ENCODE data around the gene NEK10. TPM values are rescaled to one million over a fixed set of nuclear protein-coding genes. Genes with fewer than 3 reads are reported as not detected.

Gene NEK10
- total and polyA plus RNA-seq, 9 of the 15 experiments (the other 6 are each of a cell fraction or from before 2014, with no cell fraction given), result 0.07 TPM; not detected in 8

- 1% methylated on average over 5 of the region's 5 CpGs for WGBS (ENCODE audit: insufficient coverage, low coverage, missing lambda C conversion rate)
- Histone ChIP-seq H3K4me3 (no peak overlapping the region), H3K27me3 (ENCODE audit: control insufficient read depth in 2 of 2, insufficient read depth in 2 of 2, low read length in 2 of 2) (no peaks in the 10 kb centered on the region), H3K4me2 (ENCODE audit: insufficient read depth, low read length) (no peak overlapping the region), H3K9me3 (replicated peaks; ENCODE audit: control insufficient read depth, insufficient read depth, low read depth, low read length) (peaks cover 2% of the 10 kb centered on the region), H3K27ac (ENCODE audit: extremely low read depth, low read depth, low read length) (no peak overlapping the region), H3K79me2 (ENCODE audit: control insufficient read depth, insufficient read depth, low read length) (no peaks in the 10 kb centered on the region), H4K20me1 (replicated peaks; ENCODE audit: control insufficient read depth, insufficient read depth, low read length) (no peaks in the 10 kb centered on the region), H2AFZ (ENCODE audit: low read depth, low read length) (no peak overlapping the region), H3K36me3 (ENCODE audit: control insufficient read depth, insufficient read depth, low read length) (no peaks in the 10 kb centered on the region), H3K9me1 (ENCODE audit: control insufficient read depth, insufficient read depth, low read length) (no peaks in the 10 kb centered on the region), H3K4me1 (replicated peaks in 1 of 2; ENCODE audit: control insufficient read depth in 2 of 2, insufficient read depth in 2 of 2, low read length in 2 of 2) (no peaks in the 10 kb centered on the region), H3K9ac (ENCODE audit: insufficient read depth in 1 of 2, low read depth in 2 of 2, low read length in 2 of 2) (no peak overlapping the region)
- no TSS peak for BruUV-seq (replicated peaks)
- in situ Hi-C loops (cut with MboI) (no loop called here), intact Hi-C loops (cut with micrococcal nuclease) (no loop called here)
- FAIRE-seq (no peak), ATAC-seq (no peak), DNase-seq (ENCODE audit: extremely low read depth in 1 of 4, low spot score in 3 of 4) (no peak)
- ChIA-PET CTCF (ENCODE audit: low intra/inter-chr PET ratio) (no interaction called here), POLR2A (no interaction called here)
- TF ChIP-seq SMARCA5 (IDR thresholded peaks at IDR 0.05) (no peak), GTF2B (IDR thresholded peaks at IDR 0.05; ENCODE audit: extremely low read depth, insufficient read length) (no peak), ZNF324 (CRISPR knock-in tag; IDR thresholded peaks at IDR 0.05) (no peak), ID3 (CRISPR knock-in tag; IDR thresholded peaks at IDR 0.05) (no peak), ID3 (tag; IDR thresholded peaks at IDR 0.05) (no peak), GTF2A2 (tag; IDR thresholded peaks at IDR 0.05) (no peak), REST (IDR thresholded peaks at IDR 0.05; ENCODE audit: borderline replicate concordance) (no peak), REST (CRISPR knock-in tag; IDR thresholded peaks at IDR 0.05; ENCODE audit: low read depth) (no peak)
These were observed 290.8 kb downstream of the NEK10 start for GRCh38 chr3:27078246-27078913.
